Measurements from ENCODE around the gene SNAP47.

- TF ChIP-seq CTCF (IDR thresholded peaks at IDR 0.05; ENCODE audit: extremely low read depth in 1 of 2, insufficient read depth in 1 of 2, low read depth in 1 of 2, low read length in 2 of 2) (no peak), JUN (IDR thresholded peaks at IDR 0.05; ENCODE audit: borderline replicate concordance, insufficient read depth, insufficient read length, low read depth) (no peak), EZH2 (IDR thresholded peaks at IDR 0.05; ENCODE audit: borderline replicate concordance, low read depth, low read length, severe bottlenecking) (no peak), POLR2A (IDR thresholded peaks at IDR 0.05; ENCODE audit: low read depth, low read length) (no peak), POLR2AphosphoS5 (IDR thresholded peaks at IDR 0.05; ENCODE audit: insufficient read depth, low read depth, low read length) (no peak), MAX (IDR thresholded peaks at IDR 0.05; ENCODE audit: insufficient read depth, insufficient read length) (no peak), GATA2 (IDR thresholded peaks at IDR 0.05; ENCODE audit: insufficient read depth, insufficient read length, low read depth, low read length) (no peak), MYC (IDR thresholded peaks at IDR 0.05; ENCODE audit: low read depth, low read length) (no peak), FOS (IDR thresholded peaks at IDR 0.05; ENCODE audit: borderline replicate concordance, insufficient read depth, low read length) (no peak)
Measured at GRCh38 chr1:227797625-227798024, 62.4 kb downstream of the SNAP47 start.

All from endothelial cell of umbilical vein (primary cell).